H1 (cell line): Measurements from ENCODE around the gene TINAGL1. TPM values are rescaled to one million over a fixed set of nuclear protein-coding genes. Genes with fewer than 3 reads are reported as not detected.

Source experiments
- CTCF ChIA-PET: fragments of 300-600 bp; sonication (Branson Sonifier 250); formaldehyde crosslinking; loops from one replicate; lab custom pipeline; 2021; ENCODE audit not compliant: partially characterized antibody; lab: Charles Lee
- POLR2A ChIA-PET: fragments of 300-600 bp; sonication (Branson Sonifier 250); formaldehyde crosslinking; loops from one replicate; lab custom pipeline; 2021; ENCODE audit warnings: inconsistent platforms; ENCODE audit not compliant: partially characterized antibody; lab: Charles Lee
- DNase-seq, 2 experiments: peaks; one replicate each; pipeline versions ENCODE4 v3.0.0 to v3.0.0-alpha.2; 2010 to 2022; ENCODE audit warnings: low spot score in 2 of 2, low read depth in 1 of 2, mixed read lengths in 1 of 2
- FAIRE-seq: peaks from 2 replicates; lab custom pipeline; 2011; peaks lifted over from hg19 to GRCh38; lab: Jason Lieb, UNC
- H2AFZ ChIP-seq: 2 replicates; pipeline ENCODE4 v1.8.1; 2012; ENCODE audit warnings: low read length, inconsistent platforms
- H2AK5ac ChIP-seq: 2 replicates; pipeline ENCODE4 v1.6.1; 2013; ENCODE audit warnings: low read depth, low read length
- H2BK120ac ChIP-seq: replicated peaks from 2 replicates; pipeline ENCODE3; 2013; ENCODE audit warnings: low read depth, low read length, inconsistent platforms
- H2BK12ac ChIP-seq: 2 replicates; pipeline ENCODE4 v1.6.1; 2013; ENCODE audit warnings: low read depth, low read length
- H2BK15ac ChIP-seq: 2 replicates; pipeline ENCODE4 v1.6.1; 2013; ENCODE audit warnings: low read length
- H2BK20ac ChIP-seq: 2 replicates; pipeline ENCODE4 v1.6.1; 2013; ENCODE audit warnings: low read length
- H2BK5ac ChIP-seq: 2 replicates; pipeline ENCODE4 v1.6.1; 2013; ENCODE audit warnings: low read depth, low read length
- H3K14ac ChIP-seq: 2 replicates; pipeline ENCODE4 v1.6.1; 2013; ENCODE audit warnings: inconsistent platforms; ENCODE audit not compliant: insufficient read length
- H3K18ac ChIP-seq: 2 replicates; pipeline ENCODE4 v1.6.1; 2013; ENCODE audit warnings: low read length; ENCODE audit errors: extremely low read depth
- H3K23ac ChIP-seq: 2 replicates; pipeline ENCODE4 v1.6.1; 2013; ENCODE audit warnings: inconsistent platforms; ENCODE audit not compliant: insufficient read length
- H3K23me2 ChIP-seq: 2 replicates; pipeline ENCODE4 v1.6.1; 2013; ENCODE audit warnings: low read depth, low read length
- H3K27ac ChIP-seq: 2 replicates; pipeline ENCODE4 v1.6.1; 2011; ENCODE audit warnings: low read depth, low read length, inconsistent platforms
- H3K27me3 ChIP-seq, 4 experiments: replicated peaks in 1 of 4; 1 replicate in 1 of 4; 2 replicates in 3 of 4; pipeline versions ENCODE4 v1.6.1 to v1.8.1; 2011 to 2013; ENCODE audit warnings: low read length in 3 of 4, mild to moderate bottlenecking in 3 of 4, inconsistent platforms in 2 of 4, mixed read lengths in 2 of 4, moderate library complexity in 1 of 4; ENCODE audit not compliant: control insufficient read depth in 3 of 4, insufficient read depth in 3 of 4; ENCODE audit errors: extremely low read depth in 1 of 4
- H3K36me3 ChIP-seq, 4 experiments: 2 replicates each; pipeline versions ENCODE4 v1.6.1 to v1.8.1; 2011 to 2013; ENCODE audit warnings: mild to moderate bottlenecking in 4 of 4, low read length in 3 of 4, moderate library complexity in 2 of 4, control low read depth in 1 of 4, inconsistent platforms in 1 of 4; ENCODE audit not compliant: insufficient read depth in 4 of 4, control insufficient read depth in 2 of 4
- H3K4ac ChIP-seq: replicated peaks from 2 replicates; pipeline ENCODE3; 2013; ENCODE audit warnings: low read length, low read depth, mixed read lengths, inconsistent platforms; ENCODE audit not compliant: insufficient read length
- H3K4me1 ChIP-seq, 4 experiments: replicated peaks in 1 of 4; 1 replicate in 1 of 4; 2 replicates in 3 of 4; pipeline versions ENCODE4 v1.6.1 to v1.8.1; 2011 to 2013; ENCODE audit warnings: low read length in 3 of 4, inconsistent platforms in 2 of 4, mixed read lengths in 1 of 4; ENCODE audit not compliant: insufficient read depth in 4 of 4, control insufficient read depth in 3 of 4
- H3K4me2 ChIP-seq, 2 experiments: 2 replicates each; pipeline versions ENCODE4 v1.6.1 to v1.8.1; 2011 to 2013; ENCODE audit warnings: low read depth in 2 of 2, low read length in 2 of 2, control low read depth in 1 of 2, inconsistent platforms in 1 of 2, mild to moderate bottlenecking in 1 of 2; ENCODE audit not compliant: insufficient read depth in 1 of 2
- H3K4me3 ChIP-seq, 4 experiments: fragments of 200-600, 300-600 bp in 1 of 4; sonication (generic), shearing (Covaris generic), sonication (Bioruptor Twin) in 1 of 4; 2 replicates each; pipeline versions ENCODE4 v1.5.1 to v1.8.1; 2011 to 2016; ENCODE audit warnings: low read length in 4 of 4, low read depth in 3 of 4, control low read depth in 2 of 4, inconsistent platforms in 2 of 4, mild to moderate bottlenecking in 2 of 4, mixed read lengths in 1 of 4, moderate library complexity in 1 of 4; ENCODE audit not compliant: insufficient read depth in 2 of 4; ENCODE audit errors: extremely low read depth in 1 of 4
- H3K56ac ChIP-seq: replicated peaks from 2 replicates; pipeline ENCODE3; 2013; ENCODE audit warnings: low read depth, mild to moderate bottlenecking, mixed read lengths, low read length, inconsistent platforms; ENCODE audit not compliant: insufficient read length
- H3K79me1 ChIP-seq: 2 replicates; pipeline ENCODE4 v1.6.1; 2013; ENCODE audit warnings: low read depth, low read length, control low read depth
- H3K79me2 ChIP-seq, 2 experiments: 2 replicates each; pipeline versions ENCODE4 v1.6.1 to v1.8.1; 2012 to 2013; ENCODE audit warnings: low read length in 2 of 2, mild to moderate bottlenecking in 2 of 2, inconsistent platforms in 1 of 2; ENCODE audit not compliant: insufficient read depth in 2 of 2, control insufficient read depth in 1 of 2
- H3K9ac ChIP-seq, 4 experiments: replicated peaks in 1 of 4; 1 replicate in 1 of 4; 2 replicates in 3 of 4; pipeline versions ENCODE4 v1.6.1 to v1.8.1; 2011 to 2013; ENCODE audit warnings: low read depth in 3 of 4, low read length in 3 of 4, control low read depth in 2 of 4, mild to moderate bottlenecking in 2 of 4, moderate library complexity in 2 of 4, inconsistent platforms in 1 of 4; ENCODE audit errors: extremely low read depth in 1 of 4
- H3K9me3 ChIP-seq, 2 experiments: 2 replicates each; pipeline versions ENCODE4 v1.6.1 to v1.8.1; 2012 to 2013; ENCODE audit warnings: mild to moderate bottlenecking in 2 of 2, moderate library complexity in 2 of 2, control low read depth in 1 of 2, inconsistent platforms in 1 of 2, low read depth in 1 of 2, low read length in 1 of 2, mixed read lengths in 1 of 2; ENCODE audit not compliant: insufficient read depth in 2 of 2
- H4K20me1 ChIP-seq, 2 experiments: replicated peaks in 1 of 2; 2 replicates each; pipeline versions ENCODE3 to v1.8.1; 2011 to 2013; ENCODE audit warnings: inconsistent platforms in 2 of 2, low read length in 2 of 2, mild to moderate bottlenecking in 1 of 2; ENCODE audit not compliant: insufficient read depth in 2 of 2, control insufficient read depth in 1 of 2
- H4K5ac ChIP-seq: 2 replicates; pipeline ENCODE4 v1.6.1; 2013; ENCODE audit warnings: low read length, low read depth, mixed read lengths, inconsistent platforms; ENCODE audit not compliant: insufficient read length
- H4K8ac ChIP-seq: 2 replicates; pipeline ENCODE4 v1.8.0; 2013; ENCODE audit warnings: mild to moderate bottlenecking, moderate library complexity, low read length, inconsistent platforms; ENCODE audit not compliant: insufficient read depth; ENCODE audit errors: extremely low read depth
- H4K91ac ChIP-seq: replicated peaks from 2 replicates; pipeline ENCODE3; 2013; ENCODE audit warnings: low read length, mixed read lengths, inconsistent platforms; ENCODE audit not compliant: insufficient read length
- CBX8 ChIP-seq: fragments of 300-800, 300-1000 bp; sonication (generic); IDR thresholded peaks from 2 replicates; pipeline ENCODE4 v1.7.1; 2016; ENCODE audit warnings: low read depth, low read length, borderline replicate concordance
- CTCF ChIP-seq, 3 experiments: IDR thresholded peaks; 1 replicate in 2 of 3; 2 replicates in 1 of 3; pipeline versions ENCODE4 v1.5.1 to v1.6.1; 2011; ENCODE audit warnings: low read length in 3 of 3, mild to moderate bottlenecking in 3 of 3, inconsistent platforms in 2 of 3, low read depth in 1 of 3, moderate library complexity in 1 of 3; ENCODE audit not compliant: insufficient read depth in 1 of 3; ENCODE audit errors: control extremely low read depth in 1 of 3
- RBBP5 ChIP-seq: IDR thresholded peaks from 2 replicates; pipeline ENCODE4 v1.7.1; 2012; ENCODE audit warnings: low read depth, mild to moderate bottlenecking, inconsistent platforms, low read length, moderate library complexity, borderline replicate concordance
- RFX5 ChIP-seq: IDR thresholded peaks from 2 replicates; pipeline ENCODE4 v1.6.1; 2011; ENCODE audit warnings: low read depth, low read length, improper control_type of control experiment, borderline replicate concordance
- RNF2 ChIP-seq: fragments of 200-900, 300-1000 bp; sonication (generic); IDR thresholded peaks from 2 replicates; pipeline ENCODE4 v1.7.1; 2016; ENCODE audit warnings: borderline replicate concordance, low read depth, mild to moderate bottlenecking, antibody characterized with exemption, low read length; ENCODE audit not compliant: poor library complexity, severe bottlenecking; ENCODE audit errors: missing control alignments
- WGBS, 2 experiments: shearing (Covaris generic) in 1 of 2; methylation state at CpG; one replicate each; pipeline versions ENCODE4 v1.1.6 to v1.1.7; 2013 to 2015; ENCODE audit warnings: low lambda C conversion rate in 2 of 2, mixed read lengths in 2 of 2, inconsistent platforms in 1 of 2, low coverage in 1 of 2, missing lambda C conversion rate in 1 of 2; ENCODE audit not compliant: insufficient replicate concordance in 2 of 2, insufficient coverage in 1 of 2, insufficient read length in 1 of 2; ENCODE audit errors: extremely low coverage in 1 of 2, missing lambda C conversion rate in 1 of 2; 5-methylcytosine and 5-hydroxymethylcytosine counted together
- polyA plus RNA-seq, 7 experiments: library from polyadenylated mRNA; depleted of rRNA in 3 of 7; stranded (reverse) in 5 of 7; unstranded in 2 of 7; fragments of >200 nt in 5 of 7; fragments of 200-250 nt in 2 of 7; gene quantifications; 1 replicate in 5 of 7; 2 replicates in 1 of 7; 4 replicates in 1 of 7; pipeline versions ENCODE4 v1.2.1 to v1.2.3, GENCODE V29; 2011 to 2013; ENCODE audit warnings: missing spikeins in 2 of 7, mixed read lengths in 2 of 7
- total RNA-seq: library from RNA; stranded (reverse); fragmentation: NEBNext Ultra II Directional; extraction: Animal tissue kit (Norgen Biotek cat#: 25700); gene quantifications from 2 replicates; pipeline ENCODE4 v1.2.1, GENCODE V29; 2021

TINAGL1 gene
- total and polyA plus RNA-seq, 2 of the 8 experiments (the other 6 are each of a cell fraction or from before 2014, with no cell fraction given) = 11.2 to 21.7 TPM

GRCh38 chr1:31620631-31621497, 44.5 kb downstream of the TINAGL1 start:
- Histone ChIP-seq H3K18ac (no peak overlapping the region), H3K27ac (no peak overlapping the region), H3K79me2 (no peaks in the 10 kb centered on the region), H3K14ac (no peak overlapping the region), H3K36me3 (no peaks in the 10 kb centered on the region), H3K27me3 (peaks cover 6 to 19% (median 14%) of the 10 kb centered on the region in 4 experiments), H2BK120ac (no peak overlapping the region), H3K23me2 (peaks cover 8% of the 10 kb centered on the region; the same call in 1 of the 2 replicates), H2BK20ac (no peak overlapping the region), H2BK12ac (no peak overlapping the region), H2AK5ac (no peak overlapping the region), H3K56ac (no peak overlapping the region), H4K8ac (no peak overlapping the region; the same call in 1 of the 2 replicates), H2BK5ac (no peak overlapping the region), H2AFZ (no peak overlapping the region), H4K5ac (no peak overlapping the region), H3K23ac (no peak overlapping the region), H4K20me1 (no peaks in the 10 kb centered on the region), H4K91ac (no peak overlapping the region), H3K4me1 (peaks cover 2 to 3% (median 2%) of the 10 kb centered on the region in 4 experiments; a peak in 4 of 7 replicates), H3K4ac (no peak overlapping the region), H3K4me2 (no peak overlapping the region), H2BK15ac (no peak overlapping the region), H3K79me1 (no peaks in the 10 kb centered on the region), H3K4me3 (no peak overlapping the region), H3K9ac (no peak overlapping the region), H3K9me3 (no peaks in the 10 kb centered on the region)
- ChIA-PET CTCF (interaction anchor here (0.6 to 4.7 kb wide), 8 partner anchors 9 to 226 kb away, joined by 3 to 25 read pairs (median 3); no protein-coding TSS in a partner anchor), POLR2A (no interaction called here)
- DNase-seq = no peak
- TF ChIP-seq RNF2 (no peak), RBBP5 (no peak), CTCF (IDR thresholded peaks at IDR 0.05; ENCODE audit: control extremely low read depth in 1 of 3, insufficient read depth in 1 of 3, low read depth in 1 of 3, low read length in 3 of 3) (no peak), CBX8 (no peak), RFX5 (no peak)
- 92% methylated on average over 20 of the region's 20 CpGs; no CpG with 5 or more reads in 1 of the 2 experiments for WGBS, 2 experiments
- FAIRE-seq = no peak
